GM21515 (cell line): ENCODE data around the gene CFAP20.
A peak's percentile ranks its signal among the peaks of the same experiment; 100 is the strongest.

Source experiments
- ATAC-seq: cut with Tn5 transposase; IDR thresholded peaks from one replicate; pipeline ENCODE4 v1.9.1; 2021; ENCODE audit not compliant: unreplicated experiment

CFAP20 gene

GRCh38 chr16:58129097-58129936, at the start of gene CFAP20:
Gene CFAP20 (minus strand): TSS chr16:58129381. CDS start chr16:58129115, 266 bp downstream.
- ATAC-seq: peak; percentile 82

- no peak for ATAC-seq
These were observed 48.2 kb upstream of the CFAP20 start for GRCh38 chr16:58177353-58177710.

GRCh38 chr16:58176608-58177352, 47.6 kb upstream of the CFAP20 start:
- no peak for ATAC-seq

DNA sequence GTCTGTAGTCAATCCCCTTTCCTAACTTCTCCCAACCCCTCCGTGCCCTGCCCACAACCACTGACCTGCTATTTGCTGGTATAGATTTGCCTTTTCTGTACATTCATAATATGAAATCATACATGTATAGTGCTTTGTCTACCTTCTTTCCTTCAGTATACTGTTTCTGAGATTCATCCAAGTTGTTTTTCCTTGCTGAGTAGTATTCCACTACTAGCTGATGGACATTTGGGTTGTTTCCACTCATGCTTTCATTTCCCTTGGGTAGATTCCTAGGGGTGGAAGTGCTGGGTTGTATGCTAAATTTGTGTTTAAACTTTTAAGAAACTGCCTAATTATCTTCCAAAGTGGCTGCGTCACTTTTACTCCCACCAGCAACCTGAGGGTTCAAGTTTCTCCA, 41.0 kb upstream of the CFAP20 start:
- no peak for ATAC-seq

DNA sequence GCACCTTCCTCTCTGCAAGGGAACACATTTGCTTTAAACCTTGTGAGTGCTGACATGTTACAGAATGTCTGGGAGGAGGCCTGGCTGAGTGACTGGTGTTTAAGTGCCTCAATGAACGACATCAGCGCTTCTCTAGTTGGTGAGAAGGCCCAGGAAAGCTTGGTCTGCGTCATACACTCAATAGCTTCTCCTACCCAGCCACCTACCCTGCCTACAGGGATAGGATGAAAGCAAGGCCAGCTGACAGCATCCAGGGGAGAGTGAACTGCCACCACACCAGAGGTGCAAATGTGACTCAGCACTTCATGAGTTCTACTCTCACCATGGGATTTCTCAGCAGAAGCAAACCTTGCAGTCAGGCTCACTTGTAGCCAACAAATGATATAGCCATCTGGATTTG, 31.7 kb upstream of the CFAP20 start:
- ATAC-seq: no peak

GRCh38 chr16:58158725-58159124, 29.5 kb upstream of the CFAP20 start:
- ATAC-seq: no peak

GRCh38 chr16:58157951-58158540, 28.9 kb upstream of the CFAP20 start:
- no peak for ATAC-seq

DNA sequence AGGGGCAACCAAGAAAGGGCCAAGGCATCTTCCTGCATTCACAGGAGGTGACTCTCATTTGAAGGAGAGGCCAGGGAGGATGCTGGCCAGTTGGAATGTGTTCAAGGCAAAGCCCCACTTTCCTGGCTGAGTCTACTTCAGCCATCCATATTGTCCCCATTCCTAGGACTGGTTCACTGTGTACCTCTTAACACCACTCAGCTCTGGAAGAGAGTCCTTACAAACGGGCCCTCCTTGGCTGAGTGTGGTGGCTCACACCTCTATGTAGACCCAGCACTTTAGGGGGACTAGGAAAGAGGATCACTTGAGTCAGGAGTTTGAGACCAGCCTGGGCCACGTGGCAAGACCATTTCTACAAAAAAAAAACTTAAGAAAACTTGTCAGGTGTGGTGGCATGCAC, 28.1 kb upstream of the CFAP20 start:
- no peak for ATAC-seq

GRCh38 chr16:58155839-58156238, 26.7 kb upstream of the CFAP20 start:
- ATAC-seq: no peak

DNA sequence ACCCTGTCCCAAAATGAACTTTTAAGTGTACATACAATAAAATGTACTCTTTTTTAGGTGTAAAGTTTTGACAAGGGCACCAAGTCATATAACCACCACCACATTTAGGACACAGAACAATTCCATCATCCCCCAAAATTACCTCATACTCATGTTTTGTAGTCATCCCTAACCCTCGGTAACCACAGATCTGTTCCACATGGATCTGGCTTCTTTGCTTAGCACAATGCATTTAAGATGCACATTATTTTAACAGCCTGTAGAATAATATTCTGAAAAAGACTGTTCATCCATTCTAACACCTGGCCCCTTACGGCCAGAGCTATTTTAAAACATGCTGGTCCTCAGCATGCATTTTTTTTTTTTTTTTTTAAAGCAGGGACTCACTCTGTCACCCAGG, 25.2 kb upstream of the CFAP20 start:
- no peak for ATAC-seq

DNA sequence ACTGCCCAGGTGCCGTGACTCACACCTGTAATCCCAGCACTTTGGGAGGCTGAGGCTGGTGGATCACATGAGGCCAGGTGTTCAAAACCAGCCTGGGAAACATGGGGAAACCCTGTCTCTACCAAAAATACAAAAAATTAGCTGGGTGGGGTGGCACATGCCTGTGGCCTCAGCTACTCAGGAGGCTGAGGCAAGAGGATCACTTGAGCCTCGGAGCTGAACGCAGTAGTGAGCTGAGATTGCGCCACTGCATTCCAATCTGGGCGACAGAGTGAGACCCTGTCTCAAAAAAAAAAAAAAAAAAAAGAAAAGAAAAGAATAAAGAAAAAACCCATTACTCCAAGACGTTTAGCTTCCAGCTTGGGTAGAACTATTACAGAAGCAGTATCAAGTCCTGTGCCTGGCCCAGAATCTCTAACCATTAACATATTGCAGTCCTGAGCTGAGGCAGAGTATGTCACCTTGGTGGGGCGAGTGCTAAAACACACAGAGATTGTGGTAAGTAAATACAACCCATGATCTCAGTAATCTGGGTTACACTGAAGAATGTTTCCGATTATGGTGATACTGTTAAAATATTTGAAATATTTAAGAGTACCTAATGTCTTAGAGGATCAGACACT, 23.2 kb upstream of the CFAP20 start:
- ATAC-seq: no peak

DNA sequence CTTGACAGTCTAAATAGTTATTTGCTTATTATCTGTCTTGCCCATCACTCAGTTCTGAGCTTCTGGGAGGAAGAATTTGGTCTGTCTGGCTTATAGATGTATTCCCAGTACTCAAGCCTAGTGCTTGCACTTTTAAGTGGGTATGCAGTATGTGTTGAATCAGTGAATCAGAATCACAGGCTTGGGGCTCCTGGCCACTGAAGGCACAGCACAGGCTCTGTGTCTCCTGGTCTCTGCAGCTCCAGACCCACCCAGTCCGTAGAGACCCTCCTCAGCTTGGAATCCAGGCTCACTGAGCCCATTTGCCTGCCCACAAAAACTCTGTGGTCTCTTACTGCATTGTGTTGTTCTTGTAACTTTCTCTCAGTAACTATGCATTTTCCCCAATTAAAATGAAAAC, 19.3 kb upstream of the CFAP20 start:
- no peak for ATAC-seq

GRCh38 chr16:58148099-58148498, 18.9 kb upstream of the CFAP20 start:
- no peak for ATAC-seq

GRCh38 chr16:58138852-58139251, 9.7 kb upstream of the CFAP20 start:
- ATAC-seq: no peak

GRCh38 chr16:58137581-58137980, 8.4 kb upstream of the CFAP20 start:
- ATAC-seq: no peak

- peak; percentile 13 for ATAC-seq
These were observed 477 bp downstream of the CFAP20 start for GRCh38 chr16:58128711-58129096.

- ATAC-seq: no peak
These were observed 975 bp downstream of the CFAP20 start for GRCh38 chr16:58128181-58128631.

DNA sequence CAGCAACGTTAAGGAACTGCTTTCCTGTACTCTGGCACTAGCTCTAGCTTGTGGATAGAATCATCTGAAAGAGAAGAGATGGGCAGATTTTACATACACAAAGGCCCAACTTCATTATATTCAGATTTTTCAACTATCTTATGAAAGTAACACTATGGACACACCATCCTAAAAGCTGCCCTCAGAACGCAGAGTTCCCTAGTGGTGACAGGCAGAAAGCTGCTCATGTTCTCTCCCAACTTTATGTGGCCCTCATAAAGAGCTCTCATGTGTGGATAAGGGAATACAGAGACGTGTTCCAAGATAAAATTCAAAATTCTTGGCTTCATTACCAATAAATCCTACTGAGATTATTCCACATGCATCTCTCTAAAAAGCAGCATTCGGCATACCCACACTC, 1.5 kb downstream of the CFAP20 start:
- ATAC-seq: no peak

DNA sequence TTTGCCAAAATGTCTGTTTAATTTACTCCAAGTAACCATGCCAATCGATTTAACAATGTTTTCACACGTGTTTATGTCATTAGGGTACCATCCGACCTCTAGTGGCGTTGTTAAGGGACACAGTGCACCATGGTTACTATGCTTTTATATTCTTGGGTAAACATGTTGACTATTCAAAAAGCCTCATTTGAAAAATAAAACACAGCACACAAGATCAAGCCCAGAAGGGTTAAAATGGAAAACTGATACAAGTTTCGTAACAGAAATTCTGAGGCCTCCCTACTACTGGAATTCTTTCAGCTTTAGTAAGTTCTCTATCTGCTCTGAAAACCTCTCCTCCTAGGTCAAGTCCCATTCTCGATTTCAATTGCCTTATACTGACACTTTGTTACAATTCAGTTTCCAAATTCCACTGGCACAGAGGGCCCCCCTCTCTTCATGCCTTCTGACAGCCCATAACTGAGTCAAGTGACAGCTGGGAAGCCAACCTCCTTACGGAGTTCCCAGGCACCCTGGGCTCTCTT, 2.1 kb downstream of the CFAP20 start:
- ATAC-seq: no peak

DNA sequence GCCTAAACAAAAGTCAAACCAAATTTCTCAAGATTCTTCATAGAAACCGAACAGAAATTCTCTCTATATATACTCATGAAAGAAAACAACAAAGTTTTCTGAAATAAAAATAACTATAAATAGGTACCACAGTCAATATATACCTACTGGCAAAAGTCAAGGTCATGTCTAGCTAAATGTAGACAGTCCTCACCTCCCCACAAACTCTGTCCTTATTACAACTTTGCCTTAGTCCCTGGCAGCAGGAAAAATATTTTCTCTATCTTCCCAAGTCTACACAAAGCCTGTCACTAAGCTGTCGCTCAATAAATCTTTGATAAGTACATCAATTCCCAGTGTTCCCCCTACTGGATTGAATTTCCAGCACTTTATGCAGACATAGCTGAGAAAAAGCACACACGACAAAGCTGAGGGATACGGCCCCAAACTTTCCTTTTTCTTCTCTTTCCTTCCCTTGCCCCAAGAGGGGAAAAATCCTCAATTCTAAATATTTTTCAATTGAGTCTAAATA, 2.7 kb downstream of the CFAP20 start:
- no peak for ATAC-seq

DNA sequence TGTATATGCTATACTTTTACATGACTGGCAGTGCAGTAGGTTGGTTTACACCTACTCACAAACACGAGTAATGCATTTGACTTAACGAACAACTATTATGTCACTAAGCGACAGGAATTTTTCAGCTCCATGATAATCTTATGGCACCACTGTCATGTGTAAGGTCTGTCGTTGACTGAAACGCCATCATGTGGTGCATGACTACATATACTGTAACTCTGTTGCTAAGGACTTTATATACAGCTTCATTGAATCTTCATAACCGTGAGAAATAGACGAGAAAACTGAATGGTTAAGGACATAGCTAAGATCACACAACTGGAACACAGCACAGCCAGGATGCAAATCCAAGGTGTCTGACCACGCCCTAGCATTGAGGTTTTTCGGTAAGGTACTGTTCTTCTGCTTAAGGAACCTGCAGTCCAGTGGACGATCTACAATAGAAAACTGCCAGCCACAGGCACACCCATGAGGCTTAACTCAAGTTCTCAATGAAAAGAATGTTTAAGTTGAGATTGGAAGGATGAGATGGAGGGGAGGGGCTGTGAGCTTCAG, 3.3 kb downstream of the CFAP20 start:
- ATAC-seq: no peak
